HG03575 (cell line): ENCODE results near the gene TMEM255A.
"Not testable (repeated sequence)": the region's sequence is repeated elsewhere in the genome, so short reads cannot be mapped to it uniquely, and the experiment has no call there.

Source experiments
- ATAC-seq: cut with Tn5 transposase; IDR thresholded peaks from one replicate; pipeline ENCODE4 v1.9.1; 2021; ENCODE audit not compliant: unreplicated experiment, insufficient number of reproducible peaks, low FRiP score; ENCODE audit errors: extremely low read depth

Gene TMEM255A

DNA sequence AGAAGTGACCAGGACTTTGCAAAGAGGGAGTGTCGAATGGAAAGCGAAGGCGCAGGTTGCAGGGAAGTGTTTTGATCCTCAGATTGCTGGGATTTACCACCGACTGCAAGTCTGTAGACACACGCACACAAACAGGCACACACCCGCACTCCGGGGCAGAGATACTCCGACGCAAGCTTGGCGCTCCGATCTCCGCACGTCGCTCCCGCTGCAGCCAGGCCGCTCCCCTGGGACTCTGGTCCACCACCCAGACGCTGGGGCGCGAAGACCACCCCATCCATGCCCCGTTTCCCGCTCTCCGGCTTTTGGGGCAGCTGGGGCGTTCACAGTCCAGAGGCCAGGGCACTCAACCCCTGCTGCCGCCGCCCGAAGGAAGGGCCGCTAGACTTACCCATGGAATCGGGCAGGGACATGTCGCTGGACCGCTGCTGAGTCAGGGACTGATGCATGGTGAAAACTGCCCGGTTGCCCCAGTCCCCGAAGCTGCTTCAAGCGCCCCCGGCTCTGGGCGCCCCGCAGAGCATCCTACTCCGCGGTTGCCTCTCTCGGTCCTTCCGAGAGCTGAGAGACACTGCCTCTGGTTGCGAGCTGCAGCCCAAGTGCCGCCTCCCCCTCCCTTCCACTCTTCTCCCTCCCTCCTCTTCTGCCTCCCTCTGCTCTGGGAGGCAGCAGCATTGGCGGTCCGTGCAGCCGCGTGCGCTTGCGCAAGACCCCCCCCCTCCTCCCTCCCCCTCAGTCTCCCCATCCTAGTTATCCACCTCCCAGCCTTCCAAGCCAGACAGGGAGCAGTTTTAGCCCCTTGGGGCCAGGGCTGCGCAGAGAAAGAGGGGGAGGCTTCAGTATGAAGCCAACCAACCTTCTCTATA lies at the start of gene TMEM255A:
TSS of gene TMEM255A (minus strand) at position 601 of the 866 bp plus-strand sequence. CDS start at position 449, 152 bp downstream.
- no peak for ATAC-seq

GRCh38 chrX:120358737-120359456 lies 47.6 kb upstream of the TMEM255A start:
- no peak for ATAC-seq

DNA sequence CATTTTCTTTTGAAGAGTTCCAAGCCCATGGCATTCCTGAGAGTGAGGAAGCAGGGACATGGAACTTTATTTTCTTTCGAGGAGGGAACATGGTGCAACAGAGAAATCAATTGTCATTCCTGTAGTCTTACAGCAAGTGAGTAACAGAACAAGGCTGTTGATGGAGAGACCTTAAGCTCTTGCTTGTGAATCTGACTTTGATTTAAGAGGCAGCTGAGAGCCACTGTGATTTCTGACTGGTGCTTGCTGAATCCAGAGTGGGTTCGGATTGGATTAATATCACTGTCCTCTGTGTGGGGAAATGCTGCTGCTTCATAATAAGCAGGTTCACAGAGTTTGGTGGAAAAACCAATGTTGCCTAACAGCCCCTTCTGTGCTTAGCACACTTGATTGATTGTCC lies 45.9 kb upstream of the TMEM255A start:
- ATAC-seq = no peak

DNA sequence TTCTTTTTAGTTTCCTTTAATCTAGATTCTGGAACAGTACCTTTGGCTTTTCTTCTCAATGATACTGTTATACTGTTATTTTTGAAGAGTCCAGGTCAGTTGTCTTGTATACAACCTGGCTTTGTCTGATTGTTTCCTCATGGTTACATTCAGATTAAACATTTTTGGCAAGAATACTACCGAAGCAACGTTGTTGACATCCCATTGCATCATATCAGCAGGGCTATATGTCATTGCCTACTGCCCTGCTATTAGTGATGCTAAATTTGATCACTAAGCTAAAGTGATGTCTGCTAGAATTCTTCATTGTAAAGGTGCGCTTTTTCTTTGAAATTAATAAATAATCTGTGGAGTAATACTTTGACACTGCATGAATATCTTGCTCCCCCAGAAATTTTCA lies 44.8 kb upstream of the TMEM255A start:
- no peak for ATAC-seq

DNA sequence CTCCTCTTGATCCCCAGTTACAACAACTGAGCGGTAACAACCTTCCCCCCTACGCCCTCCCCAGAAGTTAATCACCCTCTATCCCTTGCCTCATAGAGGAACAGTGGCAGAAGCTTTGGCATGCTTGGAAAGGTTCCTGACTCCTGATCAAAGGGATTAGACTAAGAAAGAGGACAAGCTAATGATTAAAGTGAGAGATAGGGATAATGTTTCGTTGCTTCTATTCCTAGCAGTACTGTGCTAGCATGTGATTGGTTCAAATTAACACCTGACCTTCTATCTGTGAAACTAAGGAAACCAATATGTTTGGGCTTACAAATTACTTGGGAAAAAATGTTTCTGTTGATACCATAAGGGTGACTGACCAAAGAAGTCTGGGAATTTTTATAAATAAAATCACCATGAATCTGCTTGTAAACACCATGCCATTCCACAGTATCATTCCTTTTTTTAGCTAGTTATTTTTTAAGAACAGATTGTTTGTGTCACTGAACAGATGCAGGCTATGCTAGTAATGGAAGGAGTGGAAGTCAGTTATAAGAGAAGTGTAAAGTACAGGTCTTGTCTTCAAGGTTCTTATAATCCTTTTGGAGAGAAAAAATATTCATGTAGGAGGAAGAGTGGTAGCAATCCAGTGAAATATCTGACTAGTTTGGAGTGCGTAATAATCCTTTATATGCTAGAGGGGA lies 39.3 kb upstream of the TMEM255A start:
- no peak for ATAC-seq

DNA sequence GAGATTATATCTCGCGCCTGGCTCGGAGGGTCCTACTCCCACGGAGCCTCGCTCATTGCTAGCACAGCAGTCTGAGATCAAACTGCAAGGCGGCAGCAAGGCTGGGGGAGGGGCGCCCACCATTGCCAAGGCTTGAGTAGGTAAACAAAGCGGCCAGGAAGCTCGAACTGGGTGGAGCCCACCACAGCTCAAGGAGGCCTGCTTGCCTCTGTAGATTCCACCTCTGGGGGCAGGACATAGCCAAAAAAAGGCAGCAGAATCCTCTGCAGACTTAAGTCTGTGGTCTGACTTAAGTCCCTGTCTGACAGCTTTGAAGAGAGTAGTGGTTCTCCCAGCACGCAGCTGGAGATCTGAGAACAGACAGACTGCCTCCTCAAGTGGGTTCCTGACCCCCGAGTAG lies 33.3 kb upstream of the TMEM255A start:
- ATAC-seq = not testable (repeated sequence)

DNA sequence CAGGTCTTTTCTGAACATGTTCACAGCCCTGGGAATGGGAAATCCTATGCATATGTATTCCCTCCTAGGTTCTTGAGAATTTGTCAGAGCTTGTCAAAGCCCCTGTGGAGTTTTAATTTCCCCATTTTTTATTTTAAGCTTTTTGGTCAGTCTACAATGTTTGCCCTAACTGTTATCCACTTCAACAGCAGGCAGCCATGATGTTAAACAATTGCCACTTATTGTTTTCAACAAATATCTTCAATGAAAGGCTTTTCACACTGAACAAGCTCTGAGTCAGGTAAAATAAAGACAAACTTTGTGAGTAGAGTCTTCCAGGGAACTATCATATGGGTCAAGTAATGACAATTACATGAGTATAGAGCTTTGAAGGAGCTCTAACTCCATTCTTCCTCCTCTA lies 25.6 kb upstream of the TMEM255A start:
- ATAC-seq = no peak

- ATAC-seq = no peak
Observed at GRCh38 chrX:120335289-120335688, 24.0 kb upstream of the TMEM255A start.

GRCh38 chrX:120334603-120335002 lies 23.3 kb upstream of the TMEM255A start:
- no peak for ATAC-seq

GRCh38 chrX:120334151-120334550 lies 22.9 kb upstream of the TMEM255A start:
- ATAC-seq = no peak

DNA sequence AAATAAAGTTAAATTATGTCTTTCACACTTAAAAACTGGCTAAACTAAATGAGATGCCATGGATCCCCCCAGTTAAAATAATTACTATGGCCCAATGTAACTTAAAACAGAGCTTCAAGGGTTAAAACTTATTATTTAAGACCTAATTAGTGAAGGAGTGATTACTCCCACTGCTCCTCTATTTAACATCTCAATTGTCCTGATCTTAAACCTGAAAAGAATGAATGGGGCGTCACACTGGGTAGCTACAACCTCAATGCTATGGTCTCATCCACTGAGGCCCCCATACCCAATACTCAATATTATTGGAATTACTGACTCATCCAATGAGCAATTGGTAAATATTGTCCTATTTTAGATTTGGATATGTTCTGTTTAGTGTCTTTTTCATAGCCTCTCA lies 21.1 kb upstream of the TMEM255A start:
- ATAC-seq = no peak

GRCh38 chrX:120331116-120331515 lies 19.9 kb upstream of the TMEM255A start:
- no peak for ATAC-seq

- ATAC-seq = no peak
Observed at GRCh38 chrX:120321520-120322281, 10.4 kb upstream of the TMEM255A start.

DNA sequence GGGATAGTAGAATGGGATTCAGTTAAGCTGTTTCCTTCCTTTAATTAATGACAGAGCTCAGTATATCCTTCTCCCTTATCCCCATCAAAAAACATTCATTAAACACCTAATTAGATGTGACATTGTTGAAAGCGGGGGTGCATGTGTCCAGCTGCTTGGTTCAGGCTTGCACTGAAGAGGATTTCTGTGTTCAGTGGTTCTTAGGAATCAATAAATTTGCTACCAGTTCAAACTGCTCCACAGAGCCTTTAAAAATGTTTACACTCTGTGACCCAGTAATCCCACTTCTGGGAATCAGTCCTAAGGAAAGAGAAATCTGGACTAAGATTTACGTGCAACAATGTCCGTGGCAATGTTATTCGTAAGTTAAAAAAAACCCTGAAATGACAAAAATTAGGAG lies 7.2 kb upstream of the TMEM255A start:
- no peak for ATAC-seq

GRCh38 chrX:120316587-120317283 lies 5.5 kb upstream of the TMEM255A start:
- ATAC-seq = no peak

GRCh38 chrX:120315776-120316175 lies 4.5 kb upstream of the TMEM255A start:
- ATAC-seq = no peak

GRCh38 chrX:120311727-120312063 lies 434 bp upstream of the TMEM255A start:
- no peak for ATAC-seq

DNA sequence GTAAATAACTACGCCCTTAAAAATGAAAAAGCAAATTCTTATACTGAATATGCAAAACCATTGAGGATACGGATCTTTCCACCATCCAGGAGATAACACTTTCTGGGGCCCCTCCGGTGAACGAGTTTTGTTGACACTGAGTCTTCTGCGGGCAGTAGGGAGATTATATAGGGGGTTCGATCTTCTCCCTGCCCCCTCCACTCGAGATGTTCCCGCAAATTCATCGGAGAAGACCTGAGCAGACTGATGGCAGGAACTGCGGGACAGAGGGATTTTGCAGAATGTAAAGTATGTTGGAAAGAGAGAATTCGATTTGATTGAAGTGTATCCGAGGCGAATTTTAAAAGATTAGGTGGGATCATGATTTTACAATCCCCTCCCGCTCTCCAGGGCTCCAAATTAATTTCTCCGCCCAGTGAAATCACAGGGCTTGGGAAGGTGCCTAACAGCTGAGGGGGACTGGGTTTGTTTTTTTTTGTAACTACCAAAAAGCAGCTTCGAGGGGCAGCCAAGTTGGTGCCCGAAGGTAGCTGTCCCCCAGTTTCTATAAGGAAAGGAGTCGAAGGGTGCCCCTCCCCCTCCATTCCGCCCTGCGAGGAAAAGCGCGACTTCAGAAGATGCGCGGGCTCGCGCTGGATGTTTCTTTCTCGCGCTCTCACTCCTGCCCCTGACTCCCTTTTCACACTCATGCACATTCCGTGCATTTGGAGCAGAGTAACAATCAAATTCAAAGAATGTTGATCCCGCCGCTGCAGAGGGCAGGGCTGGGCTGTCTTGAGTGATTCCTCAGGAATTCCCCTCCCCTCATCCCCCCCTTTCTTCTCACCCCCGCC lies 1.2 kb downstream of the TMEM255A start:
- no peak for ATAC-seq
